ENCODE measurements around the gene CPAMD8.

DNA sequence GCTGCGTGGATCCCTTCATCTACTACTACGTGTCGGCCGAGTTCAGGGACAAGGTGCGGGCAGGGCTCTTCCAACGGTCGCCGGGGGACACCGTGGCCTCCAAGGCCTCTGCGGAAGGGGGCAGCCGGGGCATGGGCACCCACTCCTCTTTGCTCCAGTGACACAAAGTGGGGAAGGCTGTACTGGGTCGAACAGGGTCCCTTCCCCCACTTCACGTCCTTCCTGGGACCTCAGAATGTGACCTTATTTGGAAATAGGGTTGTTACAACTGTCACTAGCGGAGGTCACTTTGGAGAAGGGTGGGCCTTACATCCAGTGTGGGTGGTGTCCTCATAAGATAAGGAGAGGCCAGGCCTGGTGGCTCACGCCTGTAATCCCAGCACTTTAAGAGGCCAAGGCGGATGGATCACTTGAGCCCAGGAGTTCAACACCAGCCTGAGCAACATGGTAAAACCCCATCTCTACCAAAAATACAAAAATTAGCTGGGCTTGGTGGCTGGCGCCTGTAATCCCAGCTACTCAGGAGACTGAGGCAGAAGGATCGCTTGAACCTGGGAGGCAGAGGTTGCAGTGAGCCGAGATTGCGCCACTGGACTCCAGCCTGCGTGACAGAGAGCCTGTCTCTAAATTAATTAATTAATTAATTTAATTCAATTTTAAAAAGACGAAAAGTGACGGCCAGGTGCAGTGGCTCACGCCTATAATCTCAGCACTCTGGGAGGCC is 136.0 kb downstream of the CPAMD8 start:
- TF ChIP-seq, protein P1, sequence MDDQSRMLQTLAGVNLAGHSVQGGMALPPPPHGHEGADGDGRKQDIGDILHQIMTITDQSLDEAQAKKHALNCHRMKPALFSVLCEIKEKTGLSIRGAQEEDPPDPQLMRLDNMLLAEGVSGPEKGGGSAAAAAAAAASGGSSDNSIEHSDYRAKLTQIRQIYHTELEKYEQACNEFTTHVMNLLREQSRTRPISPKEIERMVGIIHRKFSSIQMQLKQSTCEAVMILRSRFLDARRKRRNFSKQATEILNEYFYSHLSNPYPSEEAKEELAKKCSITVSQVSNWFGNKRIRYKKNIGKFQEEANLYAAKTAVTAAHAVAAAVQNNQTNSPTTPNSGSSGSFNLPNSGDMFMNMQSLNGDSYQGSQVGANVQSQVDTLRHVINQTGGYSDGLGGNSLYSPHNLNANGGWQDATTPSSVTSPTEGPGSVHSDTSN (IDR thresholded peaks at IDR 0.05; ENCODE audit: insufficient replicate concordance, low read depth, low read length) = no peak
- TF ChIP-seq, protein P2, sequence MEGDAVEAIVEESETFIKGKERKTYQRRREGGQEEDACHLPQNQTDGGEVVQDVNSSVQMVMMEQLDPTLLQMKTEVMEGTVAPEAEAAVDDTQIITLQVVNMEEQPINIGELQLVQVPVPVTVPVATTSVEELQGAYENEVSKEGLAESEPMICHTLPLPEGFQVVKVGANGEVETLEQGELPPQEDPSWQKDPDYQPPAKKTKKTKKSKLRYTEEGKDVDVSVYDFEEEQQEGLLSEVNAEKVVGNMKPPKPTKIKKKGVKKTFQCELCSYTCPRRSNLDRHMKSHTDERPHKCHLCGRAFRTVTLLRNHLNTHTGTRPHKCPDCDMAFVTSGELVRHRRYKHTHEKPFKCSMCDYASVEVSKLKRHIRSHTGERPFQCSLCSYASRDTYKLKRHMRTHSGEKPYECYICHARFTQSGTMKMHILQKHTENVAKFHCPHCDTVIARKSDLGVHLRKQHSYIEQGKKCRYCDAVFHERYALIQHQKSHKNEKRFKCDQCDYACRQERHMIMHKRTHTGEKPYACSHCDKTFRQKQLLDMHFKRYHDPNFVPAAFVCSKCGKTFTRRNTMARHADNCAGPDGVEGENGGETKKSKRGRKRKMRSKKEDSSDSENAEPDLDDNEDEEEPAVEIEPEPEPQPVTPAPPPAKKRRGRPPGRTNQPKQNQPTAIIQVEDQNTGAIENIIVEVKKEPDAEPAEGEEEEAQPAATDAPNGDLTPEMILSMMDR (IDR thresholded peaks at IDR 0.05 in 2 of 3, conservative IDR thresholded peaks at IDR 0.05 in 1 of 3; ENCODE audit: control insufficient read depth in 2 of 3, extremely low read depth in 1 of 3, insufficient read depth in 1 of 3, low read depth in 3 of 3, low read length in 3 of 3) = no peak

All from GM12878 (cell line).